Nephron (organoid): ENCODE measurements around the gene AHNAK.
A peak's percentile ranks its signal among the peaks of the same experiment; 100 is the strongest.

Experiments used
- H3K27ac Mint-ChIP-seq, 3 experiments: 2 replicates each; pipeline ENCODE4 v1.8.0; 2020; ENCODE audit warnings: mixed read lengths in 3 of 3, mild to moderate bottlenecking in 2 of 3, moderate library complexity in 1 of 3
- H3K27me3 Mint-ChIP-seq: 2 replicates; pipeline ENCODE4 v1.8.0; 2021; ENCODE audit warnings: low read depth, mild to moderate bottlenecking, moderate library complexity, mixed read lengths
- H3K36me3 Mint-ChIP-seq: 2 replicates; pipeline ENCODE4 v1.8.0; 2020; ENCODE audit warnings: low read depth, mixed read lengths
- H3K4me1 Mint-ChIP-seq: 2 replicates; pipeline ENCODE4 v1.8.0; 2020; ENCODE audit warnings: mixed read lengths
- H3K4me3 Mint-ChIP-seq, 3 experiments: 2 replicates each; pipeline ENCODE4 v1.8.0; 2020; ENCODE audit warnings: mild to moderate bottlenecking in 3 of 3, mixed read lengths in 3 of 3, moderate library complexity in 2 of 3
- H3K9me3 Mint-ChIP-seq: 2 replicates; pipeline ENCODE4 v1.8.0; 2020; ENCODE audit warnings: mixed read lengths
- TF ChIP-seq, protein P1 (sequence below), 3 experiments: fragments of 200-600 bp; sonication (generic); IDR thresholded peaks; one replicate each; pipeline ENCODE4 v1.5.0; 2021; ENCODE audit warnings: antibody characterized with exemption in 3 of 3; ENCODE audit not compliant: unreplicated experiment in 3 of 3

Gene AHNAK

DNA sequence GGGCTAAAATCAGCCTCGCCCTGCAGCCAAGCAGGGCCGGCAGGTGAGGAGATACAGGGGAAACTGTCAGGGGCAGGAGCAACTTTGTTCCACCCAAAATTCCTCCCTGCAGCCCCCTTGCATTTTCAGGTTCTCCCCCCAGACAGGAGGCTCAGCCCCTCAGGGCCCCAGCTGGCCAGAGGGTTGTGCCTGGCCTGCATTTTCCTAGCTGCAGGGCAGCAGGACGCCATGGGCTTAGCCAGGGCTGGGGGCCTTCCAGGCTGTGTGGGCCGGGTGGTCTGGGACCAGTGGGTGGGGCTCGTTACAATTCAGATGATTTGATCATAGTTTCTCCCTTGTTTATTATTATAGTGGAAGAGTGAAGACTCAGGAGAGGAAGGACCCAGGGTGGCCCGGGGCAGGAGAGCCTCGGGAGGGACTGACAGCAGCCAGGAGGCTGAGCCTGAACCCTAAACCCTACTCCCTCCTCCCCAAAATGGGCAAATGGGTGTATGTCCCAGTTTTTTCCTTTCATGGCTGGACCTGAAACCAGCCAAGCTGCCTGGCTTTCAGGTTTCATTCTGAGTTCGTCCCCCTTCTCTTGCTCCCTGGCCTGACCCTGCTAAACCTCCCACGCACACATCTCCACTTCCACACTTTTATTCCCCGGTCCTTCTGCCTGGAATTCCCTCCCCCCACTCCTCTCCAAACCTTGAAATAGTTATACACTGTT, 40.0 kb downstream of the AHNAK start:
- H3K27ac Mint-ChIP-seq, result peak overlapping the region; percentile 73 to 80 (median 79)
- peaks cover 45% of the 10 kb centered on the region for H3K27me3 Mint-ChIP-seq
- H3K4me1 Mint-ChIP-seq, result peaks cover 44% of the 10 kb centered on the region
- no peaks in the 10 kb centered on the region for H3K9me3 Mint-ChIP-seq
- no peaks in the 10 kb centered on the region for H3K36me3 Mint-ChIP-seq
- peak overlapping the region; percentile 31 to 43 (median 40) for H3K4me3 Mint-ChIP-seq
- TF ChIP-seq, protein P1, sequence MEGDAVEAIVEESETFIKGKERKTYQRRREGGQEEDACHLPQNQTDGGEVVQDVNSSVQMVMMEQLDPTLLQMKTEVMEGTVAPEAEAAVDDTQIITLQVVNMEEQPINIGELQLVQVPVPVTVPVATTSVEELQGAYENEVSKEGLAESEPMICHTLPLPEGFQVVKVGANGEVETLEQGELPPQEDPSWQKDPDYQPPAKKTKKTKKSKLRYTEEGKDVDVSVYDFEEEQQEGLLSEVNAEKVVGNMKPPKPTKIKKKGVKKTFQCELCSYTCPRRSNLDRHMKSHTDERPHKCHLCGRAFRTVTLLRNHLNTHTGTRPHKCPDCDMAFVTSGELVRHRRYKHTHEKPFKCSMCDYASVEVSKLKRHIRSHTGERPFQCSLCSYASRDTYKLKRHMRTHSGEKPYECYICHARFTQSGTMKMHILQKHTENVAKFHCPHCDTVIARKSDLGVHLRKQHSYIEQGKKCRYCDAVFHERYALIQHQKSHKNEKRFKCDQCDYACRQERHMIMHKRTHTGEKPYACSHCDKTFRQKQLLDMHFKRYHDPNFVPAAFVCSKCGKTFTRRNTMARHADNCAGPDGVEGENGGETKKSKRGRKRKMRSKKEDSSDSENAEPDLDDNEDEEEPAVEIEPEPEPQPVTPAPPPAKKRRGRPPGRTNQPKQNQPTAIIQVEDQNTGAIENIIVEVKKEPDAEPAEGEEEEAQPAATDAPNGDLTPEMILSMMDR (IDR thresholded peaks at IDR 0.05; ENCODE audit: unreplicated experiment in 3 of 3), result no peak

DNA sequence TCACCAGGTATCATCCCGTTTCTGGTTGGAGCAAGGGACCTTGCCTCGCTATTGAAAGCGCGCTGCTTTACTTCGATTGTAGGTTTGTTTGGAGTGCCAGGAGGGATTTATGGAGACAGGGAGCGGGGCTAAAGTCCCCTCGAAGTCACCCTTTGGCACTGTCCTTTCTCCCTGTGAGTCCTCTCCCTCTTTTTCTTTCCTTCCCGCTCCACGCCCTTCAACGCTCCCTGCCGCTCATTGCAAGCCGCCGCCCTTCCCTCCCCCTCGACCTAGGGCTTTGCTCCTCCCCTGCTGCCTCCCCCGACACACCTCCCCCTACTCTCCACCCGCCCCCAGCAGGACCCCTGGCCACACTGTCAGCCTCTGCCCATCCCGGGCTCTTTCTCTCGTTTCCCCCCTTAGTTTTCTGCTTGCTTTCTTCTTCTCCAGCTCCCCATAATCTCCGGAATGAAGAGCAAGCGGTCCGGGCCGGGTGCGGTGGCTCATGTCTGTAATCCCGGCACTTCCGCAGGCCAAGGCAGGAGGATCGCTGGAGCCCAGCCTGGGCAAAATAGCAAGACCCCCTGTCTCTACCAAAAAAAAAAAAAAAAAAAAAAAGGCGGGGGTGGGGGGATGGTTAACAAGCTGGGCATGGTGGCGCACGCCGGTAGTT, 41.0 kb downstream of the AHNAK start:
- Mint-ChIP-seq H3K27ac (peak overlapping the region; percentile 29 to 74 (median 66)), H3K4me3 (peak overlapping the region; percentile 62 to 72 (median 63)), H3K36me3 (no peaks in the 10 kb centered on the region), H3K4me1 (peaks cover 50% of the 10 kb centered on the region), H3K27me3 (peaks cover 55% of the 10 kb centered on the region), H3K9me3 (no peaks in the 10 kb centered on the region)
- TF ChIP-seq, protein P1 (IDR thresholded peaks at IDR 0.05; ENCODE audit: unreplicated experiment in 3 of 3), result no peak

DNA sequence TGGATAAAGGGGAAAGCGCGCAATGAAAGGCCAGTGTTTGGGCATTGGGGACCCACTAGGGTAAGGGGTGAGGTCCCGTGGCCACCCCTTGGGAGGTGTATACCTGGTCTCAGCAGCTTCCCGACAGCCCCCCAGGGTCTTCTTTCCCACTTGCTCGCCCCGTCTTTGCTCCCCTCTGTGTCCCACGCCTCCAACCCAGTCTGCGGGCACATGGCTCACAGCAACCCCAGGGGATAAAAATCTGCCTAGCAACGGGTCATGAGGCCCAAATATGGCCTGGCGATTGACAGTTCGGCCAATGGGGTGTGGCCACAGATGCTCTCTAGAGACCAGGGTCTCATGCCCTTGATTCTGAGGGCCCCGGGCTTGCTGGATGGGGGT, 41.6 kb downstream of the AHNAK start:
- Mint-ChIP-seq H3K4me1 (peaks cover 55% of the 10 kb centered on the region), H3K27ac (peak overlapping the region in 2 of 3 experiments; percentile 29 to 66), H3K4me3 (peak overlapping the region; percentile 62 to 72 (median 63)), H3K27me3 (peaks cover 58% of the 10 kb centered on the region), H3K36me3 (no peaks in the 10 kb centered on the region), H3K9me3 (no peaks in the 10 kb centered on the region)
- TF ChIP-seq, protein P1 (IDR thresholded peaks at IDR 0.05; ENCODE audit: unreplicated experiment in 3 of 3), result no peak

DNA sequence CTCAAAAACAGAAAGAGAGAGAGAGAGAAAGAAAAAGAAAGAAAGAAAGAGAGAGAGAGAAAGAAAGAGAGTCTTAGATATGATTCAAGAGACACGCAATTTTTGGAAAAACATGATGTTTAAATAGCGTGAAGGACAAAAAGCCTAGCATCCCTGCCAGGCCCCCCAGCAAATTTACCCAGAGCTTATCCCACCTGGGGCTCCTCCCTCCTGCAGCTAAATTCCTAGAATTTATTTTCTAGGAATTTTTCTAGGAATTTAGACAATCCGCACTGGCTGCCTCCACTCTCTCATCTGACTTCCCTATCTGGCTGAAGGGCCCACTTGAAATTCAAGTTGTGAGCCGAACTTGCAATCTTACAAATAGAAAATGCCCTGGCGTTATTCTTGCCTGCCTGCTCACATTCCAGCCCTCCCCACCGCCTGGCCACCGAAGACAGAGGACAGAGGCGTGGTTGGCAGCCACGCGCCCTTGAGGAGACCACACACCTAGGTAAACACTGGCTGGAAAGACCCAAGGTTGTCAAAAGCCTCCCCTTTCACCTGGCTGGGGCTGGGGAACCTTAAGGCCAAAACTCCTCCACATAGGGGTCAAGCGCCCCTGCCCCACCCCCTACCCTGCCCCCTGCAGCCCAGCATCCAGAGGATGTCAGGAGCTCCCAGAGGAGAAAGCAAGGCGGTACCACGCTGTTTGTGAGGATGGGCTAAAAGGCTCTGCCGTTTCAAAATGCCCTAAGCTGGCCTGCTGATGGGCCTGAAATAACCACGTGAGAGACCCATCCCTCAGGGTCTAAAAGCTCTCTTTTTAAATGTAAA, 42.2 kb downstream of the AHNAK start:
- peak overlapping the region; percentile 23 to 38 (median 29) for H3K27ac Mint-ChIP-seq
- H3K4me3 Mint-ChIP-seq, result peak overlapping the region in 1 of 3 experiments; percentile 35
- TF ChIP-seq, protein P1 (IDR thresholded peaks at IDR 0.05; ENCODE audit: unreplicated experiment in 3 of 3), result no peak
- H3K4me1 Mint-ChIP-seq, result peaks cover 61% of the 10 kb centered on the region
- no peaks in the 10 kb centered on the region for H3K9me3 Mint-ChIP-seq
- H3K27me3 Mint-ChIP-seq, result peaks cover 62% of the 10 kb centered on the region
- H3K36me3 Mint-ChIP-seq, result no peaks in the 10 kb centered on the region

DNA sequence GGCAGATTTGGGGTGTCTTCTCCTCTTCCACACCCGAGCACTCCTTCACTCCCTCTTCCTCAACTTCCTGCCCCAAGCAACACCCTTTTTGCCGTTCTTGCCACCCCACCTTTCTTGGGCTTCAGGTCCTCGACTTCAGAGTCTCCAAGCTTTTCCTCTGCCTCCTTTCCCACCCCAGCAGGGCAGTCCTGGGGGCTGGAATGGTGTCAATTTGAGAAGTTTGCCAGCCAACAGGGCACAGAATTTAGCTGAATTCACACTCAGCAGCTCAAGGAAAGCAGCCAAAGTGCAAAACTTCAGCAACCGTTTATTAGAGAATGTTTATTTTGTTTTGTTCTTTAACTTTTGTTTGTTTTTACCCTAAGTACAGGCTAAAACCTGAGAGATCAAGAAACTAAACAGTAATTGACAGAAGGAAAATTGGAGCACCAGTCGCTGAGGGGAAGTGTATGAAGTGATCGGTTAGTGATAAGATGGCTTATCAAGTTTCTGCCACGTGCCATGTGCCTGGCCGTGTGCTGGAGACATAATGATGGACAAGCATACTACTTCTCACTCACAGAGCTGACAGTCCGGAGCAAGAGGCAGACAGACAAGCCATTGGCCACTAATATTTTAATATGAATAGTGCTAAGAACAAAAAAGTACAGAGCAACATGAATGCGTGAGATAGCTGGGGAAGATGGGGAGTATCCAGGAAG, 44.4 kb downstream of the AHNAK start:
- Mint-ChIP-seq H3K27ac (peak overlapping the region in 2 of 3 experiments; percentile 3 to 39), H3K4me3 (no peak overlapping the region), H3K4me1 (peaks cover 47% of the 10 kb centered on the region), H3K36me3 (no peaks in the 10 kb centered on the region), H3K27me3 (peaks cover 63% of the 10 kb centered on the region), H3K9me3 (no peaks in the 10 kb centered on the region)
- TF ChIP-seq, protein P1 (IDR thresholded peaks at IDR 0.05; ENCODE audit: unreplicated experiment in 3 of 3), result no peak
